CD4-positive, alpha-beta T cell treated with Interferon alpha-2 for 1 hour (primary cell): ENCODE data around the gene FRRS1L.

Experiments
- DNase-seq, 2 donors: peaks; one replicate each; pipeline ENCODE4 v3.0.0-alpha.2; 2020 to 2022

The FRRS1L gene

GRCh38 chr9:109176386-109176785 is 9.3 kb upstream of the FRRS1L start:
- no peak for DNase-seq

- no peak for DNase-seq
Observed at GRCh38 chr9:109172935-109173334, 5.9 kb upstream of the FRRS1L start.

- no peak for DNase-seq
Observed at GRCh38 chr9:109171926-109172325, 4.9 kb upstream of the FRRS1L start.

- DNase-seq, result no peak
Observed at GRCh38 chr9:109168170-109168569, 1.1 kb upstream of the FRRS1L start.

GRCh38 chr9:109167716-109168115 is 667 bp upstream of the FRRS1L start:
- DNase-seq, result no peak

GRCh38 chr9:109166171-109166770 is 778 bp downstream of the FRRS1L start:
- DNase-seq, result no peak

GRCh38 chr9:109164042-109164441 is 3.0 kb downstream of the FRRS1L start:
- no peak for DNase-seq

- no peak for DNase-seq
Observed at GRCh38 chr9:109163194-109163593, 3.9 kb downstream of the FRRS1L start.

GRCh38 chr9:109162677-109163076 is 4.4 kb downstream of the FRRS1L start:
- no peak for DNase-seq

- DNase-seq, result no peak
Observed at GRCh38 chr9:109161471-109161870, 5.6 kb downstream of the FRRS1L start.

GRCh38 chr9:109159583-109159982 is 7.5 kb downstream of the FRRS1L start:
- DNase-seq, result no peak

GRCh38 chr9:109158651-109159050 is 8.4 kb downstream of the FRRS1L start:
- DNase-seq, result no peak

GRCh38 chr9:109156708-109157107 is 10.3 kb downstream of the FRRS1L start:
- DNase-seq, result no peak

- DNase-seq, result no peak
Observed at GRCh38 chr9:109150925-109151545, 16.0 kb downstream of the FRRS1L start.

GRCh38 chr9:109149722-109150121 is 17.3 kb downstream of the FRRS1L start:
- no peak for DNase-seq

GRCh38 chr9:109149089-109149488 is 18.0 kb downstream of the FRRS1L start:
- DNase-seq, result no peak

GRCh38 chr9:109145051-109145450 is 22.0 kb downstream of the FRRS1L start:
- no peak for DNase-seq

- DNase-seq, result peak in 1 of 2 donors; percentile 4
Observed at GRCh38 chr9:109143881-109144562, 23.0 kb downstream of the FRRS1L start.

GRCh38 chr9:109141375-109141774 is 25.7 kb downstream of the FRRS1L start:
- no peak for DNase-seq

- no peak for DNase-seq
Observed at GRCh38 chr9:109139851-109140250, 27.2 kb downstream of the FRRS1L start.

GRCh38 chr9:109138421-109138820 is 28.6 kb downstream of the FRRS1L start:
- no peak for DNase-seq

- DNase-seq, result no peak
Observed at GRCh38 chr9:109134167-109134578, 32.9 kb downstream of the FRRS1L start.

GRCh38 chr9:109133533-109133932 is 33.5 kb downstream of the FRRS1L start:
- no peak for DNase-seq

- no peak for DNase-seq
Observed at GRCh38 chr9:109132567-109133021, 34.5 kb downstream of the FRRS1L start.
